ENCODE data around the gene NDUFB10.

The NDUFB10 gene

GRCh38 chr16:1991948-1992703, 32.8 kb downstream of the NDUFB10 start:
- peaks cover 4% of the 10 kb centered on the region for H3K36me3 ChIP-seq (ENCODE audit: insufficient read depth, low read length)
- H3K4me3 ChIP-seq (ENCODE audit: low read length) = peak overlapping the region; percentile 61
- 12% methylated on average over 89 of the region's 96 CpGs for WGBS
- peak overlapping the region; percentile 41; the same call in 1 of the 2 replicates for H3K27ac ChIP-seq (ENCODE audit: low read depth, low read length)
- no peaks in the 10 kb centered on the region for H3K9me3 ChIP-seq (ENCODE audit: insufficient read depth, low read depth, low read length)
- peaks cover 4% of the 10 kb centered on the region; the same call in 1 of the 2 replicates for H3K4me1 ChIP-seq (ENCODE audit: insufficient read depth, low read length)
- peaks cover 39% of the 10 kb centered on the region for H3K27me3 ChIP-seq (ENCODE audit: insufficient read depth, low read length)
- peak overlapping the region; percentile 80 for H3K9ac ChIP-seq (ENCODE audit: low read depth, low read length)

DNA sequence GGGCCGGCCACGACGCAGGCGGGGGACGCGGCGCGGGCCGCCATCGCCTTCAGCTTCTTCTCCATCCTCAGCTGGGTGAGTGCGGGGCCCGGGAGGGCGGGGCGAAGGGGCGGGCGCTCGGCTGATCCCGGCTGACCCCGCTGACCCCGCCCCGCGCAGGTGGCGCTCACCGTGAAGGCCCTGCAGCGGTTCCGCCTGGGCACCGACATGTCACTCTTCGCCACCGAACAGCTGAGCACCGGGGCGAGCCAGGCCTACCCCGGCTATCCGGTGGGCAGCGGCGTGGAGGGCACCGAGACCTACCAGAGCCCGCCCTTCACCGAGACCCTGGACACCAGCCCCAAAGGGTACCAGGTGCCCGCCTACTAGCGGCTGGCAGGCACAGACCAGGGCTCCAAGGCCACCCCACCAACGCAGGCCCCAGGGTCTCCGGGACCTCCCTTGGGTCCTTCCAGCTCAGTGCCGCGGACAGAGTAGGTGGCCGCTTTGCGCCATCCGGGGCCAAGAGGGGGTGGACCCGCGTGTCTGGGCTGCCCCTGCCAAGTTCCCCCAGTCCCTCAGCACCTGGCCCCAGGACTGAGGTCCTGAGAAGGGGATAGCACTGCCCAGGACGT, 33.5 kb downstream of the NDUFB10 start:
- H3K27ac ChIP-seq (ENCODE audit: low read depth, low read length) = peak overlapping the region; percentile 41; the same call in 1 of the 2 replicates
- H3K4me3 ChIP-seq (ENCODE audit: low read length) = peak overlapping the region; percentile 61

GRCh38 chr16:1993731-1994131, 34.4 kb downstream of the NDUFB10 start:
- Histone ChIP-seq H3K9me3 (ENCODE audit: insufficient read depth, low read depth, low read length) (no peaks in the 10 kb centered on the region), H3K4me3 (ENCODE audit: low read length) (no peak overlapping the region), H3K36me3 (ENCODE audit: insufficient read depth, low read length) (peaks cover 20% of the 10 kb centered on the region), H3K4me1 (ENCODE audit: insufficient read depth, low read length) (peaks cover 4% of the 10 kb centered on the region; the same call in 1 of the 2 replicates), H3K27me3 (ENCODE audit: insufficient read depth, low read length) (peaks cover 32% of the 10 kb centered on the region), H3K9ac (ENCODE audit: low read depth, low read length) (no peak overlapping the region), H3K27ac (ENCODE audit: low read depth, low read length) (no peak overlapping the region)
- WGBS = 75% methylated on average over 2 of the region's 2 CpGs

More for the DNA sequence above, 33.5 kb downstream of the NDUFB10 start:
- Histone ChIP-seq H3K9me3 (ENCODE audit: insufficient read depth, low read depth, low read length) (no peaks in the 10 kb centered on the region), H3K27me3 (ENCODE audit: insufficient read depth, low read length) (peaks cover 39% of the 10 kb centered on the region), H3K36me3 (ENCODE audit: insufficient read depth, low read length) (peaks cover 11% of the 10 kb centered on the region), H3K9ac (ENCODE audit: low read depth, low read length) (peak overlapping the region; percentile 80), H3K4me1 (ENCODE audit: insufficient read depth, low read length) (peaks cover 4% of the 10 kb centered on the region; the same call in 1 of the 2 replicates)
- 77% methylated on average over 50 of the region's 50 CpGs for WGBS

DNA sequence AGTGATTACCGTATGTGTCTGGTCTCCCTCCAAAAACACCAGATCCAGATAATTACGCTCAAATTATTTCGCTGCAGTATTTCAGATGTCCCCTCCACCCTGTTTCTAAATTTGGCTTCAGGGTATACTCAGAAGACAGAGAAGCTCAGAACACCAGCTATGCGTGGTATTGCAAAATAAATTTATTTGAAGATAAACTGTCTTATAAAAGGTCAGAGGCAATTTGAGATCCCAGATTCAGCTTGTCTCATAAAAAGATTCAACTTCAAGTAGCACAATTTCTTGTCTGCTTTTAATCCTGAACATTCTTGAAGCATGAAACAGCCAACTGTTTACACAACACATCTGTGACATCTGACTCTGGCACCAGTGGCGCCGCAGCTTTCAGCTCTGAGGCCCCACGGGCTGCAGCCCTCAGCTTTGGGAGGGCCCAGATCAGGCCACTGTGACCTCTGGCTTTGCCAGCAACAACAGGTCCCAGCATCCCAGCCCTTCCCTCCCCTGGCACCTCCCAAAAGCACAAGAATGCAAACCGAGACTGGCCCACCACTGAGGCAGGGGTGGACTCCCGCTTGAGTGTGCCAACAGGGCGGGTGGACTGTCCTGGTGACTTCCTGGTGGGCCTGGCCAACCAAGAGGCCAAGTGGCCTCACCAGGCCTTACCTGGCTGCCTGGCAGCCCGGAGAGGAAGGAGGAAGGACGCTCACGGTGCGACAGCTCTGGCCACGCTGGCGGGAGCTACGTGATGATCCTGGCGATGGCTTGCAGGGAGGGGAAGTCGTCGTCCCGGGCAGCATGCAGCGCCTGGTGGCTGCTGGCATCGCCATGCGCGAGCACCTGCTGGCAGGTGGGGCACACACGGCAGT, 38.4 kb downstream of the NDUFB10 start:
- H3K9ac ChIP-seq (ENCODE audit: low read depth, low read length) = no peak overlapping the region
- no peak overlapping the region for H3K4me3 ChIP-seq (ENCODE audit: low read length)
- no peak overlapping the region for H3K27ac ChIP-seq (ENCODE audit: low read depth, low read length)
- no peaks in the 10 kb centered on the region for H3K9me3 ChIP-seq (ENCODE audit: insufficient read depth, low read depth, low read length)
- peaks cover 57% of the 10 kb centered on the region for H3K36me3 ChIP-seq (ENCODE audit: insufficient read depth, low read length)
- H3K4me1 ChIP-seq (ENCODE audit: insufficient read depth, low read length) = no peaks in the 10 kb centered on the region
- WGBS = 96% methylated on average over 26 of the region's 26 CpGs
- H3K27me3 ChIP-seq (ENCODE audit: insufficient read depth, low read length) = peaks cover 4% of the 10 kb centered on the region; the same call in 1 of the 2 replicates

DNA sequence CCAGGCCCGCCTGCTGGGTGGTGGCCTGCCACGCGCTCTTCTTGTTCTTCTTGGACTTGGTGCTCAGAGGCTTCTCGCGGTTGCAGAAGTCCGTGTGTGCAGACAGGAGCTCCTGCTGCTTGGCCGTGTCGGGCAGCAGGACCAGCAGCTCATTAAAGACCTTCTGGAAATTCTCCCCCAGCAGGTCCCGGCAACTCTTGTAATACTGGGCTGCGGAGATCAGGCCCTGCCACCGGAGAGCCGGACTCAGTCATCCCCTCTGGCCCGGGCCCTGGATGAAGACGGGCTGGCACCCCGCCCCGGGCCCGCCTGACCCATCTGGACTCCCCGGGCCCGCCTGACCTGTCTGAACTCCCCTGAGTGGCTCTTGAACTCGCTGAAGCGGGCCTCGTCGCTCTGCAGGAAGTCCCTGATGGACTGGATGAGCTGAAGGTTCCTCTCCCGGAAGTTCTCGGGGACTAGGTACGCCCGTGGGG, 39.1 kb downstream of the NDUFB10 start:
- H3K27ac ChIP-seq (ENCODE audit: low read depth, low read length) = no peak overlapping the region
- H3K9me3 ChIP-seq (ENCODE audit: insufficient read depth, low read depth, low read length) = no peaks in the 10 kb centered on the region
- H3K27me3 ChIP-seq (ENCODE audit: insufficient read depth, low read length) = no peaks in the 10 kb centered on the region
- peaks cover 64% of the 10 kb centered on the region for H3K36me3 ChIP-seq (ENCODE audit: insufficient read depth, low read length)
- H3K4me3 ChIP-seq (ENCODE audit: low read length) = no peak overlapping the region
- 96% methylated on average over 27 of the region's 27 CpGs for WGBS
- no peaks in the 10 kb centered on the region for H3K4me1 ChIP-seq (ENCODE audit: insufficient read depth, low read length)
- no peak overlapping the region for H3K9ac ChIP-seq (ENCODE audit: low read depth, low read length)

DNA sequence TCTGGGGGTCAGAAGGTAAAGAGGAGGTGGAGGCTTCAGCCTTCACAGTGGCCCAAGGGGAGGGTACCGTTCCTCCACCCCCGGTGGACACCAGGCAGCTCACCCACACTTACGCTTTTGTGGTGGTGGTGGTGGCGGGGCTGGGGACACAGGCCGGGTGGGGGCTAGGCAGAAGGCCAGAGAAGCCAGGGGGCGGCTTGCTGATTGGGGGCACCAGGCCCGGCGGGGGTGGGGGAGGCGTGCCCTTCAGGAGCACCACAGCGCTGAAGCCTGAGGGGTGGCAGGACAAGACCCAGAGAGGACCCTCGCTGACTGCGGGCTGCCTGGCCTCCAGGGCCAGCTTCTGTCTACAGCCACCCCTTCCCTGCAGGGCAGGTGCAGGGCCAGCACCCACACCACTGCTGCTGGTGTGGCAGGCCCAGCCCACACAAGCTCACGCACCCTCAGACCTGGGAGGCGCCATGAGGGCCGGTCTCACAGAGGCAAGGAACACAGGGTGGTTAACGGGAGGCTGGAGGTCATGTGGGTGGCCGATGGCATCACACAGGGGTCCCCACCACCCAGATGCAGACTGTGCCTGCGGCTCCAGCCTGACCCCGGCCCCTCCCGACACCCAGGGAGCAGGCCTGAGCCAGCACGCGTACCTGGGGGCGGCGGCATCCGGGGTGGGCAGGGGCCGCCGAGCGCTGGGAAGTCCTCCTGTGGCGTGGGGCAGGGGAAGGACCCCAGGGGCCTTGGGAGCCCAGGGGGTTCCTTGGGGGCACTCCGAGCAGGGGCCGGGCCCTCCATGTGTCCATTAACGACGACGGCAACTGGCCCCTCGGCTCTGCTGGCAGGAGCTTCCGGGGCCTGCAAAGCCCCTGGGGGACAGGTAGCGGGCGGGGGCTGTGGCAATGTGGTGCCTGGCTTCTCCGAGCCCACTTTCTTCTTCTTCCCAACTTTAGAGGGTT, 39.8 kb downstream of the NDUFB10 start:
- Histone ChIP-seq H3K9me3 (ENCODE audit: insufficient read depth, low read depth, low read length) (no peaks in the 10 kb centered on the region), H3K27ac (ENCODE audit: low read depth, low read length) (no peak overlapping the region), H3K27me3 (ENCODE audit: insufficient read depth, low read length) (no peaks in the 10 kb centered on the region), H3K4me3 (ENCODE audit: low read length) (no peak overlapping the region), H3K9ac (ENCODE audit: low read depth, low read length) (no peak overlapping the region), H3K4me1 (ENCODE audit: insufficient read depth, low read length) (peaks cover under 1% of the 10 kb centered on the region; the same call in 1 of the 2 replicates), H3K36me3 (ENCODE audit: insufficient read depth, low read length) (peaks cover 66% of the 10 kb centered on the region)
- WGBS = 96% methylated on average over 39 of the region's 39 CpGs

DNA sequence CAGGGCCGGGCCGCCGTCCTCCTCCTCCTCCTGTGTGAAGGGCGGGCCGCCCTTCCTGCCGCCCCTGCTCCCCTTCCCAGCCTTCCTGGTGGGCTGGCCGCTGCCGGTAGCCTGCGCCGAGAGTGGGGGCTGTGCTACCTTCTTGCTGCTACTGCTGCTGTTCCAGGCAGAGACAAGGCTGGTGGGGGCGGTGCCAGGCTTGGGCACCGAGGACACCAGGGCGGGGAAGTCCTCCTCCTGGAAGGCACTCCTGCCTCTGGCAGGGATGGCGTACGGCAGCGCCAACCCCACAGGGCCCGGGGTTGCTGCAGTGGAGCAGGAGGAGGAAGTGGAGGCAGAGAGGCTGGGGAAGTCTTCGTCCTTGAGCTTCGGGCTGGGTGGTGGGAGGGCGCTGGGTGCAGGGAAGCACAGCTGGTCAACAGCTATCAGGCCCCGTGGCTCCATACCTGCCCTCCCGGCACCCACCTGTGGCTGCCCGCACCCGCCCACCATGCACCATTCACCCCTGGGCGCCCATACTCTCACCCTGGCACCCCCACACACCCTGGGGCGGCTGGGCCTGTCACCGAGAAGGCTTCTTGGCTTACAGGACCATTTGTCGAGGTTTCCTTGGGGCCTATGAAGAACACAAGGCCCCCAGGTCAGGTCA, 40.7 kb downstream of the NDUFB10 start:
- H3K9me3 ChIP-seq (ENCODE audit: insufficient read depth, low read depth, low read length) = no peaks in the 10 kb centered on the region
- peaks cover 5% of the 10 kb centered on the region; the same call in 1 of the 2 replicates for H3K4me1 ChIP-seq (ENCODE audit: insufficient read depth, low read length)
- peaks cover 66% of the 10 kb centered on the region for H3K36me3 ChIP-seq (ENCODE audit: insufficient read depth, low read length)
- 95% methylated on average over 28 of the region's 28 CpGs for WGBS
- no peaks in the 10 kb centered on the region for H3K27me3 ChIP-seq (ENCODE audit: insufficient read depth, low read length)
- no peak overlapping the region for H3K4me3 ChIP-seq (ENCODE audit: low read length)
- no peak overlapping the region for H3K27ac ChIP-seq (ENCODE audit: low read depth, low read length)
- no peak overlapping the region for H3K9ac ChIP-seq (ENCODE audit: low read depth, low read length)

DNA sequence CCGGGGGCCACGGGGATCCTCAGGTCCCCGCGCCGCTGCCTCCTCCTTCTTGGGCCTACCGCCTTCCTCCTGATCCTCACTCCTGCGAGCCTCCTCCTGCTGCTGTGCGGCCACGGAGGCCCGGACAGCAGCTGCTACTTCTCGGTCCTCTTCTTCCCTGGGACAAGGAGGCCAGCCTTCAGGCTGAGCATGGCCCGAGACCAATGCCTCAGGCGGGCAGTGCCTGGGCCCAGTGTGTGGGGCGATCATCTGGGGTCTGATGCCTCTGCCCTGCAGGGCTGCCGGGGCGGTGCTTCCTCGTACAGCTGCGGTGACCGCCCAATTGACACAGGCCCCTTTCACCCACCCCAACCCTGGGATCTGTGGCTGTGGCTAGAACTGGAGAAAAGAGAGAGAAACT, 41.7 kb downstream of the NDUFB10 start:
- no peaks in the 10 kb centered on the region for H3K27me3 ChIP-seq (ENCODE audit: insufficient read depth, low read length)
- H3K36me3 ChIP-seq (ENCODE audit: insufficient read depth, low read length) = peaks cover 66% of the 10 kb centered on the region
- WGBS = 97% methylated on average over 19 of the region's 19 CpGs
- peaks cover 5% of the 10 kb centered on the region; the same call in 1 of the 2 replicates for H3K4me1 ChIP-seq (ENCODE audit: insufficient read depth, low read length)
- no peak overlapping the region for H3K9ac ChIP-seq (ENCODE audit: low read depth, low read length)
- no peak overlapping the region for H3K27ac ChIP-seq (ENCODE audit: low read depth, low read length)
- no peaks in the 10 kb centered on the region for H3K9me3 ChIP-seq (ENCODE audit: insufficient read depth, low read depth, low read length)
- no peak overlapping the region for H3K4me3 ChIP-seq (ENCODE audit: low read length)

GRCh38 chr16:2001456-2002355, 42.4 kb downstream of the NDUFB10 start:
- H3K9ac ChIP-seq (ENCODE audit: low read depth, low read length) = no peak overlapping the region
- H3K27me3 ChIP-seq (ENCODE audit: insufficient read depth, low read length) = no peaks in the 10 kb centered on the region
- no peak overlapping the region for H3K27ac ChIP-seq (ENCODE audit: low read depth, low read length)
- WGBS = 97% methylated on average over 53 of the region's 53 CpGs
- no peaks in the 10 kb centered on the region for H3K9me3 ChIP-seq (ENCODE audit: insufficient read depth, low read depth, low read length)
- peaks cover 66% of the 10 kb centered on the region for H3K36me3 ChIP-seq (ENCODE audit: insufficient read depth, low read length)
- peaks cover 5% of the 10 kb centered on the region; the same call in 1 of the 2 replicates for H3K4me1 ChIP-seq (ENCODE audit: insufficient read depth, low read length)
- no peak overlapping the region for H3K4me3 ChIP-seq (ENCODE audit: low read length)
